HG02759 (cell line): ENCODE data around the gene ELF1.
A peak's percentile ranks its signal among the peaks of the same experiment; 100 is the strongest.
"Not testable (repeated sequence)": the region's sequence is repeated elsewhere in the genome, so short reads cannot be mapped to it uniquely, and the experiment has no call there.

ENCODE experiments used
- ATAC-seq: cut with Tn5 transposase; IDR thresholded peaks from one replicate; pipeline ENCODE4 v1.9.1; 2021; ENCODE audit warnings: mild to moderate bottlenecking, moderate library complexity; ENCODE audit not compliant: unreplicated experiment

Gene ELF1

GRCh38 chr13:40908546-40908945 lies 110.6 kb downstream of the ELF1 start:
- ATAC-seq, result no peak

GRCh38 chr13:40901032-40901431 lies 118.1 kb downstream of the ELF1 start:
- ATAC-seq, result not testable (repeated sequence)

- not testable (repeated sequence) for ATAC-seq
Measured at GRCh38 chr13:40900568-40900967, 118.5 kb downstream of the ELF1 start.

GRCh38 chr13:40897053-40897452 lies 122.1 kb downstream of the ELF1 start:
- ATAC-seq, result no peak

GRCh38 chr13:40895227-40896184 lies 123.6 kb downstream of the ELF1 start:
- peak; percentile 59 for ATAC-seq

GRCh38 chr13:40893573-40893972 lies 125.5 kb downstream of the ELF1 start:
- ATAC-seq, result not testable (repeated sequence)

GRCh38 chr13:40886017-40886416 lies 133.1 kb downstream of the ELF1 start:
- no peak for ATAC-seq

GRCh38 chr13:40884175-40884574 lies 134.9 kb downstream of the ELF1 start:
- not testable (repeated sequence) for ATAC-seq
